Measurements from ENCODE around the gene MKNK2. TPM values are rescaled to one million over a fixed set of nuclear protein-coding genes. Genes with fewer than 3 reads are reported as not detected.

The MKNK2 gene
- total and polyA plus RNA-seq, 2 of the 13 experiments (the other 11 are each of a cell fraction or from before 2014, with no cell fraction given): 44.9 to 112 TPM

DNA sequence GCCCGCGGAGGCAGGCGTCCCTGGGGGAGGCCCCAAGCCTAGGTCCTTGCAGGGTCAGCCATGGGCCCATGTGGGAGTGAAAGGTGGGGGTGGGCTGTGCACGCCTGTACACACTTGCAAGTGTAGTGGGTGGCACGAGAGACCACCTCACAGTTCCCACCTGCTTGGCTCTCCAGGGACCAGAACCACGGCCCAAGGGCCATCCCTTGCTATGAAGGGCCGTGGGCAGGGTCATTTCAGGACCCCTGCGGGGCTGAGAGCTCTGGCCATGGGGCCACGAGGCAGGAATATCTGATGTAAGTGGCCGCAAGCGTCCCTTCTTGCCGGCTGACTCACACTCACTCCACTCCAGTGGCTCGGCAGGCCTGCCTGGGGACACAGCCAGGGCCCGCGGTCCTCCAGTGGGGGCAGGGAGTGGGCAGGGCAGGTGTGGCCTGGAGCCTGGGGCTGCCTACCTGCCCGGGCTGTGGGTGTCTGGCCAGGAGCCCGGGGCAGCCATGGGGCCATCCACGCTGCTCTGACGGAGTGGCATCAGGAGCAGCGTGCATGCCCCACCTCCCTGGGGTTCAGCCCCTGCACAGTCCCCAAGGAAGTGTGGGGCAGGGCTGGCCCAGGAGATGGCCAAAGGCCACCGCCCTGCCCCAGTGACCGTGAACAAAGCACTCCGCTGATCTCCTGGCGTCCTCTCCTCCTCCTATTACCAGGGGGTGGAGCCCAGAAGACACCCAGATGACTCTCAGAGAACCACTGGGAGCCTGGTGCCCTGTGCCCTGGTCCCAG lies 8.6 kb upstream of the MKNK2 start (continued):
- TF ChIP-seq ZNF674 (CRISPR knock-in tag; IDR thresholded peaks at IDR 0.05; ENCODE audit: low read depth) (0 out of 2 replicates have a peak, but pooled peaks have one; percentile 69), KIAA2018 (CRISPR knock-in tag; IDR thresholded peaks at IDR 0.05; ENCODE audit: borderline replicate concordance) (no peak), ZNF205 (CRISPR knock-in tag; IDR thresholded peaks at IDR 0.05) (no peak; the same call in 1 of the 2 replicates), NFE2 (CRISPR knock-in tag; IDR thresholded peaks at IDR 0.05) (no peak), ZNF512 (CRISPR knock-in tag; IDR thresholded peaks at IDR 0.05) (no peak), ZMYM4 (CRISPR knock-in tag; IDR thresholded peaks at IDR 0.05) (peak; percentile 49; the same call in 1 of the 2 replicates), ZNF431 (CRISPR knock-in tag; IDR thresholded peaks at IDR 0.05; ENCODE audit: borderline replicate concordance, low read depth) (peak; percentile 51; the same call in 1 of the 2 replicates), PREB (CRISPR knock-in tag; IDR thresholded peaks at IDR 0.05) (no peak), ZNF709 (CRISPR knock-in tag; IDR thresholded peaks at IDR 0.05) (peak; percentile 83), ZNF230 (CRISPR knock-in tag; IDR thresholded peaks at IDR 0.05) (0 out of 2 replicates have a peak, but pooled peaks have one; percentile 64), ZNF891 (CRISPR knock-in tag; IDR thresholded peaks at IDR 0.05) (no peak), CHCHD3 (CRISPR knock-in tag; IDR thresholded peaks at IDR 0.05) (no peak), U2AF1 (optimal IDR thresholded peaks at IDR 0.05; ENCODE audit: low read depth, low read length) (peak; percentile 30)
- TF ChIP-seq, protein P1, sequence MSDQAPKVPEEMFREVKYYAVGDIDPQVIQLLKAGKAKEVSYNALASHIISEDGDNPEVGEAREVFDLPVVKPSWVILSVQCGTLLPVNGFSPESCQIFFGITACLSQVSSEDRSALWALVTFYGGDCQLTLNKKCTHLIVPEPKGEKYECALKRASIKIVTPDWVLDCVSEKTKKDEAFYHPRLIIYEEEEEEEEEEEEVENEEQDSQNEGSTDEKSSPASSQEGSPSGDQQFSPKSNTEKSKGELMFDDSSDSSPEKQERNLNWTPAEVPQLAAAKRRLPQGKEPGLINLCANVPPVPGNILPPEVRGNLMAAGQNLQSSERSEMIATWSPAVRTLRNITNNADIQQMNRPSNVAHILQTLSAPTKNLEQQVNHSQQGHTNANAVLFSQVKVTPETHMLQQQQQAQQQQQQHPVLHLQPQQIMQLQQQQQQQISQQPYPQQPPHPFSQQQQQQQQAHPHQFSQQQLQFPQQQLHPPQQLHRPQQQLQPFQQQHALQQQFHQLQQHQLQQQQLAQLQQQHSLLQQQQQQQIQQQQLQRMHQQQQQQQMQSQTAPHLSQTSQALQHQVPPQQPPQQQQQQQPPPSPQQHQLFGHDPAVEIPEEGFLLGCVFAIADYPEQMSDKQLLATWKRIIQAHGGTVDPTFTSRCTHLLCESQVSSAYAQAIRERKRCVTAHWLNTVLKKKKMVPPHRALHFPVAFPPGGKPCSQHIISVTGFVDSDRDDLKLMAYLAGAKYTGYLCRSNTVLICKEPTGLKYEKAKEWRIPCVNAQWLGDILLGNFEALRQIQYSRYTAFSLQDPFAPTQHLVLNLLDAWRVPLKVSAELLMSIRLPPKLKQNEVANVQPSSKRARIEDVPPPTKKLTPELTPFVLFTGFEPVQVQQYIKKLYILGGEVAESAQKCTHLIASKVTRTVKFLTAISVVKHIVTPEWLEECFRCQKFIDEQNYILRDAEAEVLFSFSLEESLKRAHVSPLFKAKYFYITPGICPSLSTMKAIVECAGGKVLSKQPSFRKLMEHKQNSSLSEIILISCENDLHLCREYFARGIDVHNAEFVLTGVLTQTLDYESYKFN (CRISPR knock-in tag; conservative IDR thresholded peaks at IDR 0.05): peak; percentile 72

Measured in HepG2 (cell line).